Neuronal stem cell (in vitro differentiated cells): ENCODE data around the gene ADGRF4.

Experiments
- DNase-seq: peaks from one replicate; pipeline ENCODE4 v3.0.0-alpha.2; 2013; ENCODE audit warnings: low spot score
- H2AFZ ChIP-seq: one replicate; pipeline ENCODE4 v1.6.1; 2013; ENCODE audit warnings: mild to moderate bottlenecking, low read length, inconsistent platforms
- H2AK5ac ChIP-seq: 2 replicates; pipeline ENCODE4 v1.6.1; 2013; ENCODE audit warnings: low read depth, mild to moderate bottlenecking, inconsistent platforms, low read length, moderate library complexity, mixed read lengths
- H2BK120ac ChIP-seq: 2 replicates; pipeline ENCODE4 v1.6.1; 2013; ENCODE audit warnings: low read depth, mild to moderate bottlenecking, inconsistent platforms, low read length, moderate library complexity, mixed read lengths
- H2BK12ac ChIP-seq: one replicate; pipeline ENCODE4 v1.6.1; 2013; ENCODE audit warnings: low read length, inconsistent platforms
- H2BK15ac ChIP-seq: 2 replicates; pipeline ENCODE4 v1.6.1; 2013; ENCODE audit warnings: mild to moderate bottlenecking, low read length, inconsistent platforms, mixed read lengths
- H2BK5ac ChIP-seq: one replicate; pipeline ENCODE4 v1.6.1; 2013; ENCODE audit warnings: inconsistent platforms, mild to moderate bottlenecking, low read length, moderate library complexity
- H3K14ac ChIP-seq: one replicate; pipeline ENCODE4 v1.6.1; 2013; ENCODE audit warnings: low read length, inconsistent platforms
- H3K18ac ChIP-seq: 2 replicates; pipeline ENCODE4 v1.6.1; 2013; ENCODE audit warnings: low read length, inconsistent platforms
- H3K23ac ChIP-seq: 2 replicates; pipeline ENCODE4 v1.6.1; 2013; ENCODE audit warnings: low read depth, mild to moderate bottlenecking, mixed read lengths, low read length, inconsistent platforms; ENCODE audit not compliant: poor library complexity
- H3K27ac ChIP-seq: replicated peaks from 3 replicates; pipeline ENCODE4 v1.5.1; 2013; ENCODE audit warnings: low read length, inconsistent platforms
- H3K27me3 ChIP-seq, 3 experiments: 2 replicates each; pipeline ENCODE4 v1.6.1; 2013; ENCODE audit warnings: low read length in 3 of 3, mild to moderate bottlenecking in 2 of 3, inconsistent platforms in 1 of 3, low read depth in 1 of 3, mixed read lengths in 1 of 3, moderate library complexity in 1 of 3; ENCODE audit not compliant: control insufficient read depth in 3 of 3, insufficient read depth in 3 of 3
- H3K36me3 ChIP-seq, 2 donors: replicated peaks in 1 of 2; 2 replicates each; pipeline ENCODE4 v1.6.1; 2013; ENCODE audit warnings: low read length in 2 of 2; ENCODE audit not compliant: control insufficient read depth in 2 of 2, insufficient read depth in 2 of 2
- H3K4ac ChIP-seq: 2 replicates; pipeline ENCODE4 v1.6.1; 2013; ENCODE audit warnings: inconsistent platforms, mild to moderate bottlenecking, low read length, moderate library complexity
- H3K4me1 ChIP-seq, 2 donors: 1 replicate in 1 of 2; 2 replicates in 1 of 2; pipeline ENCODE4 v1.6.1; 2013; ENCODE audit warnings: low read length in 2 of 2, low read depth in 1 of 2; ENCODE audit not compliant: control insufficient read depth in 2 of 2, insufficient read depth in 1 of 2
- H3K4me2 ChIP-seq: one replicate; pipeline ENCODE4 v1.6.1; 2013; ENCODE audit warnings: mild to moderate bottlenecking, low read length, inconsistent platforms; ENCODE audit not compliant: insufficient read depth, poor library complexity, severe bottlenecking
- H3K4me3 ChIP-seq, 2 donors: 2 replicates each; pipeline ENCODE4 v1.5.1; 2013; ENCODE audit warnings: low read length in 2 of 2, mild to moderate bottlenecking in 2 of 2, inconsistent platforms in 1 of 2, moderate library complexity in 1 of 2
- H3K79me1 ChIP-seq: one replicate; pipeline ENCODE4 v1.6.1; 2013; ENCODE audit warnings: low read depth, mild to moderate bottlenecking, inconsistent platforms, low read length, moderate library complexity
- H3K9ac ChIP-seq: one replicate; pipeline ENCODE4 v1.6.1; 2013; ENCODE audit warnings: mild to moderate bottlenecking, low read depth, low read length, inconsistent platforms; ENCODE audit not compliant: poor library complexity
- H3K9me3 ChIP-seq, 2 donors: replicated peaks in 1 of 2; 2 replicates each; pipeline versions ENCODE3 to v1.6.1; 2013; ENCODE audit warnings: low read length in 2 of 2, mild to moderate bottlenecking in 2 of 2, inconsistent platforms in 1 of 2, low read depth in 1 of 2, mixed read lengths in 1 of 2, moderate library complexity in 1 of 2; ENCODE audit not compliant: control insufficient read depth in 2 of 2, insufficient read depth in 1 of 2
- H4K8ac ChIP-seq: one replicate; pipeline ENCODE4 v1.6.1; 2013; ENCODE audit warnings: low read depth, mild to moderate bottlenecking, inconsistent platforms, low read length, moderate library complexity
- H4K91ac ChIP-seq: one replicate; pipeline ENCODE4 v1.6.1; 2013; ENCODE audit warnings: low read length, low read depth, mild to moderate bottlenecking, inconsistent platforms; ENCODE audit not compliant: poor library complexity
- WGBS, 2 donors: extraction: QIAGEN DNeasy Blood & Tissue Kit; methylation state at CpG; one replicate each; pipeline ENCODE4 v1.1.7; 2013; ENCODE audit warnings: missing lambda C conversion rate in 2 of 2, mixed read lengths in 1 of 2; ENCODE audit not compliant: insufficient read length in 2 of 2, insufficient replicate concordance in 1 of 2; ENCODE audit errors: extremely low coverage in 2 of 2; 5-methylcytosine and 5-hydroxymethylcytosine counted together

Gene ADGRF4

DNA sequence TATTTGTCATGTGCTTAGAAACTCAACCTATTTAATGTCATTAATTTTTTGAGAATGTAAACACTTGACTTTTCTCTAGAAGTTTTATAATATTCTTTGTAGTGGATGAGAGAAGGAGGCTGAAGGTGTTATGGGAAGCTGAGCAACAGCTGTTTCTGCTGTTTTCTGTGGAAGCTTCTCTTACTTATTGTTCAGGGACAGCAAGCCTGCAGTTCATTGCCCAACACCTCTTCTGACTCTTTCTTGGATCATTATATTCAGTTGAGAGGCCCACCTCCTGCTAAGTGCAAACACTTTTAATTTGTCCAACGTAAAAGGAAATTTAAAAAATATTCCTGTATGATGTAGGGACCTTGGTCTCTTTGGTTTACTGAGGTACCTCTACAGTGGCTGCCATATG, 12.0 kb upstream of the ADGRF4 start:
- no peak overlapping the region for H2BK120ac ChIP-seq
- H3K14ac ChIP-seq = no peak overlapping the region
- H3K9me3 ChIP-seq = no peaks in the 10 kb centered on the region
- H2BK12ac ChIP-seq = no peak overlapping the region
- H2AK5ac ChIP-seq = no peak overlapping the region
- no peaks in the 10 kb centered on the region for H3K27me3 ChIP-seq
- no peaks in the 10 kb centered on the region for H3K36me3 ChIP-seq
- H3K18ac ChIP-seq = no peak overlapping the region
- no peak overlapping the region for H3K23ac ChIP-seq
- H3K27ac ChIP-seq = no peak overlapping the region
- DNase-seq = no peak
- no peaks in the 10 kb centered on the region for H3K4me1 ChIP-seq
- whole genome bisulfite sequencing, 2 donors = no CpG with 5 or more reads among the region's 1 CpG
- H2BK5ac ChIP-seq = no peak overlapping the region
- no peak overlapping the region for H4K91ac ChIP-seq
- H3K4me2 ChIP-seq = no peak overlapping the region
- no peak overlapping the region for H3K9ac ChIP-seq
- no peak overlapping the region for H3K4ac ChIP-seq
- no peak overlapping the region for H2BK15ac ChIP-seq
- no peak overlapping the region for H4K8ac ChIP-seq
- peaks cover 2% of the 10 kb centered on the region for H3K79me1 ChIP-seq
- H3K4me3 ChIP-seq = no peak overlapping the region
- no peak overlapping the region for H2AFZ ChIP-seq

DNA sequence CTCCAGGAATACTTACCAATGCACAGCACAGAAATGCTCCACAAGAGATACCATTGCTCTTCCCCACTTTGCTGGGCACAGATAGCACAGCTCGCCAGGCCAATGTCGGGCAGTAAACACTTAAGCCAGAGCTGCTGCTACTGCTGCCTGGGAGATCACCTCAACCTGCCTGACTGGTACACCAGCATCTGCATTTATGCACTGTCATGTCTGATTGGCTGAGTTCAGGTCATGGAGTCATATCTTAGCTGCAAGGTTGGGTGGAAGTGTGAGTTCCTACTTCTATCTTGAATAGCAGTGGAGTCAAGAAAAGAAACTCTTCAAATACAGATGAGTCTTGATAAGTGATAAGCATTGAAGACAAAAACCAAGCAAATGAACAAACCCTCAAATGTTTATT, 10.9 kb upstream of the ADGRF4 start:
- Histone ChIP-seq H4K8ac (no peak overlapping the region), H3K4me1 (no peaks in the 10 kb centered on the region)

DNA sequence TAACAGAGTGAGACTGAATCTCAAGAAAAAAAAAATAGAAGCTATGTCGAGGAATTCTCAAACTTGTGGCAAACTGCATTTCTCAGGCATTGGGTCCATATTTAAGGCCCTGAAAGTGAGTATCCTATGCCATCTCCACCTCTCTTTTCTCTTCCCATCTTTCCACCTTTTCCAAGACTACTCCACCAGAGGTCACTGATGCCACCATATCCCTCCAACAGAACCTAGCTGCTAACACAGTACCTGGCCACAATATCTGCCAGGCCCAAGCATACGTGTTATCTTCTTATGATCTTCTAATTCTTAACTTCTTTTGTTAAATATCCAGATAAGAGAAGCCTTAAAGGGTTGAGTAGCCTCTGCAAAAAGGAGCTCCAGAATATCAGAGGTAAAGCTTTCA, 8.2 kb upstream of the ADGRF4 start:
- H4K91ac ChIP-seq = no peak overlapping the region
- no peaks in the 10 kb centered on the region for H3K27me3 ChIP-seq
- no peak overlapping the region for H3K4me2 ChIP-seq
- no peak overlapping the region for H2BK12ac ChIP-seq
- no peak overlapping the region for H2BK15ac ChIP-seq
- no peak overlapping the region for H2AK5ac ChIP-seq
- H2BK5ac ChIP-seq = no peak overlapping the region
- no peaks in the 10 kb centered on the region for H3K36me3 ChIP-seq
- H2AFZ ChIP-seq = no peak overlapping the region
- no peak overlapping the region for H3K4ac ChIP-seq
- H3K27ac ChIP-seq = no peak overlapping the region
- H3K4me3 ChIP-seq = no peak overlapping the region
- H3K14ac ChIP-seq = no peak overlapping the region
- H3K4me1 ChIP-seq = no peaks in the 10 kb centered on the region
- H3K18ac ChIP-seq = no peak overlapping the region
- no peak overlapping the region for H3K23ac ChIP-seq
- H4K8ac ChIP-seq = no peak overlapping the region
- no peak overlapping the region for H2BK120ac ChIP-seq
- no peaks in the 10 kb centered on the region for H3K9me3 ChIP-seq
- no CpG with 5 or more reads among the region's 2 CpGs for WGBS, 2 donors
- no peaks in the 10 kb centered on the region for H3K79me1 ChIP-seq
- no peak for DNase-seq
- no peak overlapping the region for H3K9ac ChIP-seq

More for the DNA sequence above, 10.9 kb upstream of the ADGRF4 start:
- peaks cover under 1% of the 10 kb centered on the region for H3K79me1 ChIP-seq
- no peak overlapping the region for H3K23ac ChIP-seq
- no peak overlapping the region for H3K4ac ChIP-seq
- H2AFZ ChIP-seq = no peak overlapping the region
- H3K4me2 ChIP-seq = no peak overlapping the region
- no peak overlapping the region for H2BK12ac ChIP-seq
- H3K9me3 ChIP-seq = no peaks in the 10 kb centered on the region
- H4K91ac ChIP-seq = no peak overlapping the region
- no peak overlapping the region for H2BK120ac ChIP-seq
- WGBS, 2 donors = no CpG with 5 or more reads among the region's 2 CpGs
- no peaks in the 10 kb centered on the region for H3K27me3 ChIP-seq
- no peak overlapping the region for H2BK15ac ChIP-seq
- DNase-seq = no peak
- no peak overlapping the region for H2BK5ac ChIP-seq
- no peak overlapping the region for H3K27ac ChIP-seq
- peak overlapping the region in 1 of 2 donors; percentile 36 for H3K4me3 ChIP-seq
- H3K18ac ChIP-seq = no peak overlapping the region
- no peaks in the 10 kb centered on the region for H3K36me3 ChIP-seq
- no peak overlapping the region for H3K14ac ChIP-seq
- no peak overlapping the region for H3K9ac ChIP-seq
- no peak overlapping the region for H2AK5ac ChIP-seq

DNA sequence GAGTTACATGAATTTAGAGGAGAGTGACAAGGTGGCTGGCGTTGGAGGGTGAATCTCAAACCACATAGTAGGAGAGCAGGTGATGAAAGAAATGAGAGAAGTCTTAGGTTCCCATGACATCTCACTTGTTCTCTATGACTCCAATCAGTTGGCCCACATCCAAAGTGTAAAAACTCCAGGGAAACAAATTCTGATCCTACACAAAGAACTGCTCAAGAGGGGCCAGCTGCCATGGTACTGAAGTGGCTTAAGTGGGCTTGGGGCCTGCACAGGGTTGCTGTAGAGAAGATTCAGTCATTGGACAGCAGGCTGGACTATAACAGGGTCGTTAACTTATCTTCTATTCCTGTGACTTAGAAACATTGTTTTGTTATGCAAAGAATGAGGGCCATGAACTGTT, 7.6 kb upstream of the ADGRF4 start:
- no peak overlapping the region for H3K4me3 ChIP-seq
- no peaks in the 10 kb centered on the region for H3K36me3 ChIP-seq
- no peaks in the 10 kb centered on the region for H3K4me1 ChIP-seq
- H3K14ac ChIP-seq = no peak overlapping the region
- no CpG with 5 or more reads among the region's 2 CpGs for WGBS, 2 donors
- no peak overlapping the region for H3K23ac ChIP-seq
- no peak overlapping the region for H3K9ac ChIP-seq
- H3K79me1 ChIP-seq = no peaks in the 10 kb centered on the region
- no peak overlapping the region for H4K8ac ChIP-seq
- no peak overlapping the region for H2BK15ac ChIP-seq
- no peak overlapping the region for H3K4me2 ChIP-seq
- DNase-seq = no peak
- no peak overlapping the region for H2BK5ac ChIP-seq
- no peak overlapping the region for H3K27ac ChIP-seq
- no peak overlapping the region for H3K18ac ChIP-seq
- H2BK12ac ChIP-seq = no peak overlapping the region
- no peaks in the 10 kb centered on the region for H3K27me3 ChIP-seq
- no peak overlapping the region for H2BK120ac ChIP-seq
- no peak overlapping the region for H3K4ac ChIP-seq
- H3K9me3 ChIP-seq = no peaks in the 10 kb centered on the region
- no peak overlapping the region for H2AK5ac ChIP-seq
- H4K91ac ChIP-seq = no peak overlapping the region
- H2AFZ ChIP-seq = no peak overlapping the region
